HepG2 (cell line): Measurements from ENCODE around the gene UBE3B. TPM values are rescaled to one million over a fixed set of nuclear protein-coding genes. Genes with fewer than 3 reads are reported as not detected.

ENCODE experiments used
- DMAP1 ChIP-seq: IDR thresholded peaks from 2 replicates; pipeline ENCODE4 v1.6.1; 2016
- PRMT3 ChIP-seq: sonication (generic); formaldehyde crosslinking; IDR thresholded peaks from 2 replicates; pipeline ENCODE4 v1.8.1; 2022; ENCODE audit warnings: low read depth, mild to moderate bottlenecking, moderate library complexity, missing genetic modification reagents, borderline replicate concordance
- TARDBP ChIP-seq: sonication (generic); formaldehyde crosslinking; IDR thresholded peaks from 2 replicates; pipeline ENCODE4 v1.8.0; 2022; ENCODE audit warnings: mild to moderate bottlenecking, missing genetic modification reagents
- ZNF20 ChIP-seq: sonication (generic); formaldehyde crosslinking; IDR thresholded peaks from 2 replicates; pipeline ENCODE4 v1.4.0; 2020; ENCODE audit warnings: mild to moderate bottlenecking, moderate library complexity, missing genetic modification reagents
- ZNF230 ChIP-seq: sonication (generic); formaldehyde crosslinking; IDR thresholded peaks from 2 replicates; pipeline ENCODE4 v1.4.0; 2020; ENCODE audit warnings: mild to moderate bottlenecking, missing genetic modification reagents
- ZNF816 ChIP-seq: sonication (generic); formaldehyde crosslinking; IDR thresholded peaks from 2 replicates; pipeline ENCODE4 v1.8.0; 2022; ENCODE audit warnings: missing genetic modification reagents, mild to moderate bottlenecking, borderline replicate concordance
- ZNF841 ChIP-seq: sonication (generic); formaldehyde crosslinking; IDR thresholded peaks from 2 replicates; pipeline ENCODE4 v1.8.1; 2023; ENCODE audit warnings: missing genetic modification reagents, borderline replicate concordance
- ZSCAN9 ChIP-seq: IDR thresholded peaks from 2 replicates; pipeline ENCODE4 v1.6.1; 2016; ENCODE audit warnings: borderline replicate concordance
- polyA plus RNA-seq, 8 experiments: library from polyadenylated mRNA; depleted of rRNA in 3 of 8; stranded (reverse) in 7 of 8; unstranded in 1 of 8; fragments of >200 nt; fragmentation: Illumina TruSeq in 4 of 8; extraction: Trizol in 4 of 8; gene quantifications; 2 replicates each; pipeline versions ENCODE4 v1.2.1 to v1.2.3, GENCODE V29; 2011 to 2016; ENCODE audit warnings: low read depth in 4 of 8, missing spikeins in 1 of 8, mixed read lengths in 1 of 8; ENCODE audit not compliant: insufficient read depth in 1 of 8
- total RNA-seq, 5 experiments: library from RNA; depleted of rRNA; stranded (reverse); fragments of >200 nt; fragmentation: Illumina TruSeq; extraction: Trizol; gene quantifications; 2 replicates each; pipeline ENCODE4 v1.2.3, GENCODE V29; 2016; ENCODE audit warnings: low read depth in 1 of 5
- TF ChIP-seq, protein P1 (sequence below): sonication (generic); formaldehyde crosslinking; IDR thresholded peaks from 2 replicates; pipeline ENCODE4 v1.4.0; 2020; ENCODE audit warnings: missing genetic modification reagents, borderline replicate concordance
- TF ChIP-seq, protein P2 (sequence below): sonication (generic); formaldehyde crosslinking; IDR thresholded peaks from 2 replicates; pipeline ENCODE4 v1.8.1; 2023; ENCODE audit warnings: mild to moderate bottlenecking, inconsistent platforms, moderate library complexity, missing genetic modification reagents, borderline replicate concordance
- TF ChIP-seq, protein P3 (sequence below): sonication (generic); formaldehyde crosslinking; IDR thresholded peaks from 2 replicates; pipeline ENCODE4 v1.8.0; 2022; ENCODE audit warnings: low read depth, missing genetic modification reagents
- TF ChIP-seq, protein P4 (sequence below): sonication (generic); formaldehyde crosslinking; IDR thresholded peaks from 2 replicates; pipeline ENCODE4 v1.5.1; 2020; ENCODE audit warnings: mild to moderate bottlenecking, missing genetic modification reagents, moderate library complexity
- TF ChIP-seq, protein P5 (sequence below): IDR thresholded peaks from 2 replicates; pipeline ENCODE4 v1.6.1; 2016; ENCODE audit warnings: missing compliant biosample characterization, missing genetic modification reagents, borderline replicate concordance

Gene UBE3B
- total and polyA plus RNA-seq, 2 of the 13 experiments (the other 11 are each of a cell fraction or from before 2014, with no cell fraction given): 22.7 to 25.3 TPM

DNA sequence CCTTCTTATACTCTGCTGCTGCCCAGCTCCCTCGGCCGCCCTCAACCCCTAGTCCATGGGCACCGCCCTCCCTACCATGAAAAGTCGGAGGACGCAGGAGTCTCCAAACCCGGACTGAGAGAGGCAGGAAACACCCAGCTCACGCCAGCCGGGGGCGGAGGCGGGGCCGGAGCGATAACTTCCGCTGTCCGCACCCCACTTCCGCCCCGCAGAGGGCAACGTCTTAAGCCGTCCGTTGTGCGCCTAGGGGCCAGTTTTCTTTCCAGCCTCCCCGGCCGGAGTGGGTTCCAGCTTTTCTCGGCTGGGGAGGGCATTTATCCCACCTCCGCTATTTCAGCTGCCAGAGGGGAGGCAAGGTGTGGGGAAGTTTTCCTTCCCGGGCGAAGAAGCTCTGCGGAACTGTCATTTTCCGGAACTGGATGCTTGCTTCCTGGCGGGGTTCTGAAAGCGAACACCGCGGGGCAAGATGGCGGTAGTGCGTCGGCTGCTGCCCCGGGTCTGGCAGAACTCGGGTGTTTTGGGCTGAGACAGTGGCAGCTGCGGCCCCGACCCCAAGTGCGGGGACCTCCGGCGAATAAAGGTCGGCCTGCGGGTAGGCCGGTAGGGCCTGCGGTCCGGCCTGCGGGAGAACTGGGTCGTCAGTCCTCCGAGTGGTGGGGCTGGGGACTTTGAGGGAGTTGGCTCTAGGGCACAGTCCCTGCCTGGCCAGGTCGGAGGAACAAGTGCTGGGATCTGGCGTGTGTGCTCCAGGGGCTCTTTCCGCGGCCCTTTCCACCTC, at the start of gene UBE3B, which contains the start of gene KCTD10 (continued):
- TF ChIP-seq, protein P1, sequence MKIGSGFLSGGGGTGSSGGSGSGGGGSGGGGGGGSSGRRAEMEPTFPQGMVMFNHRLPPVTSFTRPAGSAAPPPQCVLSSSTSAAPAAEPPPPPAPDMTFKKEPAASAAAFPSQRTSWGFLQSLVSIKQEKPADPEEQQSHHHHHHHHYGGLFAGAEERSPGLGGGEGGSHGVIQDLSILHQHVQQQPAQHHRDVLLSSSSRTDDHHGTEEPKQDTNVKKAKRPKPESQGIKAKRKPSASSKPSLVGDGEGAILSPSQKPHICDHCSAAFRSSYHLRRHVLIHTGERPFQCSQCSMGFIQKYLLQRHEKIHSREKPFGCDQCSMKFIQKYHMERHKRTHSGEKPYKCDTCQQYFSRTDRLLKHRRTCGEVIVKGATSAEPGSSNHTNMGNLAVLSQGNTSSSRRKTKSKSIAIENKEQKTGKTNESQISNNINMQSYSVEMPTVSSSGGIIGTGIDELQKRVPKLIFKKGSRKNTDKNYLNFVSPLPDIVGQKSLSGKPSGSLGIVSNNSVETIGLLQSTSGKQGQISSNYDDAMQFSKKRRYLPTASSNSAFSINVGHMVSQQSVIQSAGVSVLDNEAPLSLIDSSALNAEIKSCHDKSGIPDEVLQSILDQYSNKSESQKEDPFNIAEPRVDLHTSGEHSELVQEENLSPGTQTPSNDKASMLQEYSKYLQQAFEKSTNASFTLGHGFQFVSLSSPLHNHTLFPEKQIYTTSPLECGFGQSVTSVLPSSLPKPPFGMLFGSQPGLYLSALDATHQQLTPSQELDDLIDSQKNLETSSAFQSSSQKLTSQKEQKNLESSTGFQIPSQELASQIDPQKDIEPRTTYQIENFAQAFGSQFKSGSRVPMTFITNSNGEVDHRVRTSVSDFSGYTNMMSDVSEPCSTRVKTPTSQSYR: no peak
- TF ChIP-seq ZNF816 (CRISPR knock-in tag) (peak; percentile 64; the same call in 1 of the 2 replicates), ZSCAN9 (no peak), ZNF20 (CRISPR knock-in tag) (peak; percentile 86; the same call in 1 of the 2 replicates), ZNF230 (peak; percentile 91; the same call in 1 of the 2 replicates), DMAP1 (CRISPR knock-in tag) (peak; percentile 69; the same call in 1 of the 2 replicates), TARDBP (CRISPR knock-in tag) (peak; percentile 52; the same call in 1 of the 2 replicates), PRMT3 (CRISPR knock-in tag) (no peak), ZNF841 (CRISPR knock-in tag) (0 out of 2 replicates have a peak, but pooled peaks have one; percentile 27)
- TF ChIP-seq, protein P2, sequence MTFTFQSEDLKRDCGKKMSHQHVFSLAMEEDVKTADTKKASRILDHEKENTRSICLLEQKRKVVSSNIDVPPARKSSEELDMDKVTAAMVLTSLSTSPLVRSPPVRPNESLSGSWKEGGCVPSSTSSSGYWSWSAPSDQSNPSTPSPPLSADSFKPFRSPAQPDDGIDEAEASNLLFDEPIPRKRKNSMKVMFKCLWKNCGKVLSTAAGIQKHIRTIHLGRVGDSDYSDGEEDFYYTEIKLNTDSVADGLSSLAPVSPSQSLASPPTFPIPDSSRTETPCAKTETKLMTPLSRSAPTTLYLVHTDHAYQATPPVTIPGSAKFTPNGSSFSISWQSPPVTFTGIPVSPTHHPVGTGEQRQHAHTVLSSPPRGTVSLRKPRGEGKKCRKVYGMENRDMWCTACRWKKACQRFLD (CRISPR knock-in tag): peak; percentile 81; the same call in 1 of the 2 replicates
- TF ChIP-seq, protein P3, sequence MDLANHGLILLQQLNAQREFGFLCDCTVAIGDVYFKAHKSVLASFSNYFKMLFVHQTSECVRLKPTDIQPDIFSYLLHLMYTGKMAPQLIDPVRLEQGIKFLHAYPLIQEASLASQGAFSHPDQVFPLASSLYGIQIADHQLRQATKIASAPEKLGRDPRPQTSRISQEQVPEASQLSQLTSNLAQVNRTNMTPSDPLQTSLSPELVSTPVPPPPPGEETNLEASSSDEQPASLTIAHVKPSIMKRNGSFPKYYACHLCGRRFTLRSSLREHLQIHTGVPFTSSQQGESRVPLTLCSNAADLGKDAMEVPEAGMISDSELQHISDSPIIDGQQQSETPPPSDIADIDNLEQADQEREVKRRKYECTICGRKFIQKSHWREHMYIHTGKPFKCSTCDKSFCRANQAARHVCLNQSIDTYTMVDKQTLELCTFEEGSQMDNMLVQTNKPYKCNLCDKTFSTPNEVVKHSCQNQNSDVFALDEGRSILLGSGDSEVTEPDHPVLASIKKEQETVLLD: no peak; the same call in none of the 2 replicates
- TF ChIP-seq, protein P4, sequence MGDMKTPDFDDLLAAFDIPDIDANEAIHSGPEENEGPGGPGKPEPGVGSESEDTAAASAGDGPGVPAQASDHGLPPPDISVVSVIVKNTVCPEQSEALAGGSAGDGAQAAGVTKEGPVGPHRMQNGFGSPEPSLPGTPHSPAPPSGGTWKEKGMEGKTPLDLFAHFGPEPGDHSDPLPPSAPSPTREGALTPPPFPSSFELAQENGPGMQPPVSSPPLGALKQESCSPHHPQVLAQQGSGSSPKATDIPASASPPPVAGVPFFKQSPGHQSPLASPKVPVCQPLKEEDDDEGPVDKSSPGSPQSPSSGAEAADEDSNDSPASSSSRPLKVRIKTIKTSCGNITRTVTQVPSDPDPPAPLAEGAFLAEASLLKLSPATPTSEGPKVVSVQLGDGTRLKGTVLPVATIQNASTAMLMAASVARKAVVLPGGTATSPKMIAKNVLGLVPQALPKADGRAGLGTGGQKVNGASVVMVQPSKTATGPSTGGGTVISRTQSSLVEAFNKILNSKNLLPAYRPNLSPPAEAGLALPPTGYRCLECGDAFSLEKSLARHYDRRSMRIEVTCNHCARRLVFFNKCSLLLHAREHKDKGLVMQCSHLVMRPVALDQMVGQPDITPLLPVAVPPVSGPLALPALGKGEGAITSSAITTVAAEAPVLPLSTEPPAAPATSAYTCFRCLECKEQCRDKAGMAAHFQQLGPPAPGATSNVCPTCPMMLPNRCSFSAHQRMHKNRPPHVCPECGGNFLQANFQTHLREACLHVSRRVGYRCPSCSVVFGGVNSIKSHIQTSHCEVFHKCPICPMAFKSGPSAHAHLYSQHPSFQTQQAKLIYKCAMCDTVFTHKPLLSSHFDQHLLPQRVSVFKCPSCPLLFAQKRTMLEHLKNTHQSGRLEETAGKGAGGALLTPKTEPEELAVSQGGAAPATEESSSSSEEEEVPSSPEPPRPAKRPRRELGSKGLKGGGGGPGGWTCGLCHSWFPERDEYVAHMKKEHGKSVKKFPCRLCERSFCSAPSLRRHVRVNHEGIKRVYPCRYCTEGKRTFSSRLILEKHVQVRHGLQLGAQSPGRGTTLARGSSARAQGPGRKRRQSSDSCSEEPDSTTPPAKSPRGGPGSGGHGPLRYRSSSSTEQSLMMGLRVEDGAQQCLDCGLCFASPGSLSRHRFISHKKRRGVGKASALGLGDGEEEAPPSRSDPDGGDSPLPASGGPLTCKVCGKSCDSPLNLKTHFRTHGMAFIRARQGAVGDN: peak; percentile 77
- TF ChIP-seq, protein P5, sequence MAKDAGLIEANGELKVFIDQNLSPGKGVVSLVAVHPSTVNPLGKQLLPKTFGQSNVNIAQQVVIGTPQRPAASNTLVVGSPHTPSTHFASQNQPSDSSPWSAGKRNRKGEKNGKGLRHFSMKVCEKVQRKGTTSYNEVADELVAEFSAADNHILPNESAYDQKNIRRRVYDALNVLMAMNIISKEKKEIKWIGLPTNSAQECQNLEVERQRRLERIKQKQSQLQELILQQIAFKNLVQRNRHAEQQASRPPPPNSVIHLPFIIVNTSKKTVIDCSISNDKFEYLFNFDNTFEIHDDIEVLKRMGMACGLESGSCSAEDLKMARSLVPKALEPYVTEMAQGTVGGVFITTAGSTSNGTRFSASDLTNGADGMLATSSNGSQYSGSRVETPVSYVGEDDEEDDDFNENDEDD: no peak
